Dendritic cell treated with granulocyte-macrophage colony-stimulating factor and Interleukin-4, amounts not matched to agents 40 ng/mL and 50 ng/mL, for 4 days (primary cell): ENCODE measurements around the gene NFU1.
"Not testable (repeated sequence)": the region's sequence is repeated elsewhere in the genome, so short reads cannot be mapped to it uniquely, and the experiment has no call there.

Experiments used
- H3K27ac Mint-ChIP-seq: one replicate; pipeline ENCODE4 v1.8.0; 2022; ENCODE audit warnings: mild to moderate bottlenecking, mixed read lengths
- H3K27me3 Mint-ChIP-seq: one replicate; pipeline ENCODE4 v1.8.0; 2022; ENCODE audit warnings: mild to moderate bottlenecking, mixed read lengths
- H3K36me3 Mint-ChIP-seq: one replicate; pipeline ENCODE4 v1.8.0; 2022; ENCODE audit warnings: low read depth, mixed read lengths
- H3K4me1 Mint-ChIP-seq: one replicate; pipeline ENCODE4 v1.8.0; 2022; ENCODE audit warnings: low read depth, mixed read lengths
- H3K4me3 Mint-ChIP-seq: one replicate; pipeline ENCODE4 v1.8.0; 2022; ENCODE audit warnings: mild to moderate bottlenecking, moderate library complexity, mixed read lengths
- H3K9me3 Mint-ChIP-seq: one replicate; pipeline ENCODE4 v1.8.0; 2022; ENCODE audit warnings: mixed read lengths
- intact Hi-C: fragments of 100-400 bp; cut with micrococcal nuclease; formaldehyde crosslinking; loops from one replicate; pipeline ENCODE4 v1.15.0; 2022

Gene NFU1

GRCh38 chr2:69462780-69463179 is 25.5 kb upstream of the NFU1 start:
- H3K27ac Mint-ChIP-seq: no peak overlapping the region
- no peak overlapping the region for H3K4me3 Mint-ChIP-seq
- H3K27me3 Mint-ChIP-seq: no peaks in the 10 kb centered on the region
- intact Hi-C loops: no loop called here
- H3K4me1 Mint-ChIP-seq: no peaks in the 10 kb centered on the region
- peaks cover 53% of the 10 kb centered on the region for H3K36me3 Mint-ChIP-seq
- no peaks in the 10 kb centered on the region for H3K9me3 Mint-ChIP-seq

DNA sequence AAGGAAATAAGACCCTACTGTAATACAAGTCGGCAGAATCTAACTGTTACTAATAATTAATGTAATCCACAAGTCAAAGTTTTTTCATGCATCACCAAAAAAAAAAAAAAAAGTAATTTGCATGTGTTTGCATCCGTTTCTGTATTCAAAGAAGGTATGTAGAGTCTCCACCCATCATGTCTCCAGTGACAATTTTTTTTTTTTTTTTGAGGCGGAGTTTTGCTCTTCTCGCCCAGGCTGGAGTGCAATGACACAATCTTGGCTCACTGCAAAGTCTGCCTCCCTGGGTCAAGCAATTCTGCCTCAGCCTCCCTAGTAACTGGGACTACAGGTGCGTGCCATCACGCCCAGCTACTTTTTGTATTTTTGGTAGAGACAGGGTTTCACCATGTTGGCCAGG is 24.2 kb upstream of the NFU1 start:
- Mint-ChIP-seq H3K36me3 (peaks cover 40% of the 10 kb centered on the region), H3K9me3 (no peaks in the 10 kb centered on the region), H3K4me1 (peaks cover 9% of the 10 kb centered on the region), H3K27ac (no peak overlapping the region), H3K4me3 (no peak overlapping the region), H3K27me3 (no peaks in the 10 kb centered on the region)
- intact Hi-C loops: no loop called here

DNA sequence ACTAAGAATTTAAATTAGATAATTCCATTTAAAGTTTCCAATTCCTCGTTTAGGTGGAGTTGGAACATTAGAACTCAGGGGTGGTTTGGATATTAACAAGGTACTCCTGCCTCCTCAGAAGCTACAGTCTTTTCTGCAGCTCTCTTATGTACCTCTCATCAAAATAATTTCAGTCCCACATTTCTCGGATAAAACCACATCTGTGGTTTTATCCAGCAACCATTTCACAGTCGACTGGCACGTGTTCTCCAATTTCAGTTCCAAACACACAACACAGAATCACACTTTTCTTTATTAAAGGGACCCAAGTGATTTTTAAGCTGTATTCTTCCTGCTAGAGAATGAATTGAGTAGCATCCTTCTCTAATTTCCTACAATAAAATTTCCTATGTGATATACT is 22.7 kb upstream of the NFU1 start:
- Mint-ChIP-seq H3K4me1 (peaks cover 16% of the 10 kb centered on the region), H3K36me3 (peaks cover 25% of the 10 kb centered on the region), H3K27ac (no peak overlapping the region), H3K4me3 (no peak overlapping the region), H3K27me3 (no peaks in the 10 kb centered on the region), H3K9me3 (no peaks in the 10 kb centered on the region)
- intact Hi-C loops: no loop called here

GRCh38 chr2:69456950-69457445 is 19.8 kb upstream of the NFU1 start:
- no peak overlapping the region for H3K27ac Mint-ChIP-seq
- no peaks in the 10 kb centered on the region for H3K27me3 Mint-ChIP-seq
- no peak overlapping the region for H3K4me3 Mint-ChIP-seq
- no peaks in the 10 kb centered on the region for H3K9me3 Mint-ChIP-seq
- H3K36me3 Mint-ChIP-seq: peaks cover 9% of the 10 kb centered on the region
- H3K4me1 Mint-ChIP-seq: peaks cover 22% of the 10 kb centered on the region
- intact Hi-C loops: no loop called here

- H3K9me3 Mint-ChIP-seq: no peaks in the 10 kb centered on the region
- H3K4me3 Mint-ChIP-seq: no peak overlapping the region
- H3K36me3 Mint-ChIP-seq: peaks cover 2% of the 10 kb centered on the region
- no peak overlapping the region for H3K27ac Mint-ChIP-seq
- H3K4me1 Mint-ChIP-seq: peaks cover 22% of the 10 kb centered on the region
- intact Hi-C loops: no loop called here
- no peaks in the 10 kb centered on the region for H3K27me3 Mint-ChIP-seq
These were observed 18.9 kb upstream of the NFU1 start for GRCh38 chr2:69456154-69456553.

DNA sequence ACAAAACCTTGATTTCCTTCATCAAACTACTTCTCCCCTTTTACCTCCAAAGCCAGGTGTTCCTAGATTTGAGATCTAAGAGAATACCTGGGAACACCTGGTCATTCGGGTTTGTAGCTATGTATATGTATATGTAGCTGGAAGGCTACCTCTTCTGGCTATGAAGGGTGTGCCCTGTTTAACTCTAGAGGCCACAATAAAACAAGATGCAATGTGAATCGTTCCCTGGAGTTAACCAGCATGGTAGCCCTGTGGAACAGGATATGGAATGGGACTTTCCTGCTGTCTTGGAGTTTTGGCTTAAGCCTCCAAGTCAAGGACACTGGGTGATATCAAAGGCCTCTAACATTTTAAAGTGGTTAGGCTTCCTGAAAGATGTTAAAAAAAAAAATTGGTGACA is 17.7 kb upstream of the NFU1 start:
- Mint-ChIP-seq H3K27ac (no peak overlapping the region), H3K9me3 (no peaks in the 10 kb centered on the region), H3K4me3 (no peak overlapping the region), H3K4me1 (peaks cover 22% of the 10 kb centered on the region), H3K27me3 (no peaks in the 10 kb centered on the region), H3K36me3 (no peaks in the 10 kb centered on the region)
- intact Hi-C loops: no loop called here

- Mint-ChIP-seq H3K27me3 (no peaks in the 10 kb centered on the region), H3K4me1 (peaks cover 25% of the 10 kb centered on the region), H3K9me3 (no peaks in the 10 kb centered on the region), H3K4me3 (no peak overlapping the region), H3K27ac (no peak overlapping the region), H3K36me3 (no peaks in the 10 kb centered on the region)
- intact Hi-C loops: no loop called here
These were observed 16.4 kb upstream of the NFU1 start for GRCh38 chr2:69453475-69454129.

DNA sequence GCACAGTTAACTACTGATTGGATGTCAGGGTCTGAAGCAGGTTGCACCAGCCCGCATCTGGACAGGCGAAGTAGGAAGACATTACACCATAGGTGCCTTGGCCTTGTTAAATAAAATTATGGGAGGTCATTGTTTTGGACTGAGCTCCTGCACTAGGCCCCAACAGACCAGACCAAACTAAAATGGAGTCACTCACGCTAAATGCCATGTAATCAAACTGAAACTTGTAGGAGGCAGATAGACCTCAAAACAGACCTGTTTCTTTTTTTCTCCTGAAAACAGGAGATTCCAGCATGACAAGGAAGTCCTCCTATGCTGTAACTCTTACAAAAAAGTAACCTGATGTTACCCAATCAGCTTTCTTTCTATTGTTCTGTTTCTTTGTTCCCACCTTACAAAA is 15.5 kb upstream of the NFU1 start:
- Mint-ChIP-seq H3K4me3 (no peak overlapping the region), H3K27ac (no peak overlapping the region), H3K4me1 (peaks cover 34% of the 10 kb centered on the region), H3K36me3 (no peaks in the 10 kb centered on the region), H3K27me3 (peaks cover 4% of the 10 kb centered on the region), H3K9me3 (no peaks in the 10 kb centered on the region)
- intact Hi-C loops: no loop called here

DNA sequence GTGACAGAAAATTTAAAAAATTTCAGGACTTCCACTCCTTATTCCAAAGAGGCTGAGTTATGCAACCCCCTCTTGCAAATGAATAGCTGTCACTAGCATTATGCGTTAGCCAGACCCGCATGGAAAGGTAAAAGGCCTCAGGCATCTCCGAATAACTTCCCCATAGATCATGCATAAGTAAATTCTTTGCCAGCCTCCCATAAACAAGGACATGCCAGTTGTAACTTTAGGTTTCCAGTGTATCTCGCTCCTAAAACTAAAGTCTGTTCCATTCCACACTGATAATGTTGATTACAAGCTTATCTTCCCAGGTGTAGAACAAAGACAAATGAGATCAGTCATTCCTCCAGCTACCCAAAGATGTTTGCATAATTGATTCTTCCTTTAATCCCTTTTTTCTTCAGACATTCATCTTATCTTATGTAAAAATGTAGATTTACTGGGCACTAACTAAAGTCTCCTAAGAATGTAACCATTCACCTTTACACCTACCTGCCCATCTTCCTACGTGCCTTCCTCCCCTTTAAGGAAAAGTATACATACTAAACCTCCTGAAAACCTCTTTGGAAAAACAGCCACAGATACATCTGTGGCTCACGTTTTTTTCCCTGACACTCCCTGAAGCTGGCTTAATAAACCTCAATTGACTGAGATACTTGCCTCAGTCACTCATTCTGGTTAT is 13.6 kb upstream of the NFU1 start:
- Mint-ChIP-seq H3K9me3 (no peaks in the 10 kb centered on the region), H3K27ac (no peak overlapping the region), H3K4me3 (no peak overlapping the region), H3K27me3 (peaks cover 8% of the 10 kb centered on the region), H3K36me3 (no peaks in the 10 kb centered on the region), H3K4me1 (peaks cover 28% of the 10 kb centered on the region)
- intact Hi-C loops: no loop called here

DNA sequence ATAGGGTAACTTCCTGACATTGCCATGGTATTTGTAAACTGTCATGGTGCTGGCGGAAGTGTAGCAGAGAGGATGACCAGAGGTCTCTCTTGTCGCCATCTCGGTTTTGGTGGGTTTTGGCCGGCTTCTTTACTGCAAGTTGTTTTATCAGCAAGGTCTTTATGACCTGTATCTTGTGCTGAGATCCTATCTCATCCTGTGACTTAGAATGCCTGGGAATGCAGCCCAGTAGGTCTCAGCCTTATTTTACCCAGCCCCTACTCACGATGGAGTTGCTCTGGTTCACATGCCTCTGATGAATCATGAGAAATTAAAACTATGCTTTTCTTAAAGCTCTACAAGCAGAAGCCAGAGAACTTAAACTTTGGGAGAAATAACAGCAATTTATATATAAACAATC is 12.7 kb upstream of the NFU1 start:
- Mint-ChIP-seq H3K4me1 (peaks cover 21% of the 10 kb centered on the region), H3K36me3 (no peaks in the 10 kb centered on the region), H3K27ac (no peak overlapping the region), H3K27me3 (peaks cover 8% of the 10 kb centered on the region), H3K4me3 (no peak overlapping the region), H3K9me3 (no peaks in the 10 kb centered on the region)
- intact Hi-C loops: no loop called here

DNA sequence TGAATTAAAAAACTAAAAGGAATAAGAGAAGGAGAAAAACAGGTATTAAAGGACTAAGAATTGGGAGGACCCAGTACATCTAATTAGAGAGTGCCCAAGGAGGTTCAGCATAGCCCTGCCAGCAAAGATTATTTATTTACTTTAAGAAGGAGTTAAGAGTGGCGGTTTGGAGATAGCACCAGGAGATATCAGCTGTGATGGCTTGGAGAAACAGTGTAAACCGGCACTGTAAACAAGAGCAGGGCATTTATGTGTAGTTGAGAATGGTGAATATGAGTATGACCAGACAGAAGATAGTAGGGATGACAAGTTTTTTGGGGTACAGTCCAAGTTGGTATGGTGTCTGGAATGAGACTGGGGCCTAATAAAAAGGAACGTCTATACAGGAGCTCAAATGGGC is 6.4 kb upstream of the NFU1 start:
- H3K27ac Mint-ChIP-seq, H3K9me3 Mint-ChIP-seq, H3K4me3 Mint-ChIP-seq, H3K27me3 Mint-ChIP-seq, intact Hi-C loops, H3K36me3 Mint-ChIP-seq: not testable (repeated sequence)
- H3K4me1 Mint-ChIP-seq: peaks cover 13% of the 10 kb centered on the region

DNA sequence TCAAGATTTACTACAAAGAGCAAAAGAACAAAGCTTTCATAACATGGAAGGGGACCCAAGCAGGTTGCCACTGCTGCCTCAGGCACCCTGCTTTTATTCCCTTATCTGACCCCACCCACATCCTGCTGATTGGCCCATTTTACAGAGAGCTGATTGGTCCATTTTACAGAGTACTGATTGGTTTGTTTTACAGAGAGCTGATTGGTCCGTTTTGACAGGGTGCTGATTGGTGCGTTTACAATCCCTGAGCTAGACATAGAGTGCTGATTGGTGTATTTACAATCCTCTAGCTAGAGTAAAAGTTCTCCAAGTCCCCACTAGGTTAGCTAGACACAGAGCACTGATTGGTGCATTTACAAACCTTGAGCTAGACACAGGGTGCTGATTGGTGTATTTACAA is 2.3 kb upstream of the NFU1 start:
- Mint-ChIP-seq H3K4me1 (peaks cover 28% of the 10 kb centered on the region), H3K36me3 (peaks cover 18% of the 10 kb centered on the region)
- not testable (repeated sequence) for H3K27ac Mint-ChIP-seq, H3K4me3 Mint-ChIP-seq, H3K9me3 Mint-ChIP-seq, H3K27me3 Mint-ChIP-seq
- intact Hi-C loops: loop anchor here (5.0 kb wide), 1 partner anchor 47 kb away; no protein-coding TSS in a partner anchor

- Mint-ChIP-seq H3K4me1 (peaks cover 29% of the 10 kb centered on the region), H3K9me3 (peaks cover 10% of the 10 kb centered on the region), H3K4me3 (no peak overlapping the region), H3K36me3 (peaks cover 18% of the 10 kb centered on the region), H3K27me3 (no peaks in the 10 kb centered on the region), H3K27ac (peak overlapping the region; percentile 99)
- intact Hi-C loops: loop anchor here (5.0 kb wide), 1 partner anchor 46 kb away; no protein-coding TSS in a partner anchor
These were observed 1.3 kb upstream of the NFU1 start for GRCh38 chr2:69438580-69438979.

GRCh38 chr2:69437751-69438154 is 518 bp upstream of the NFU1 start:
- peaks cover 18% of the 10 kb centered on the region for H3K36me3 Mint-ChIP-seq
- no peaks in the 10 kb centered on the region for H3K27me3 Mint-ChIP-seq
- peaks cover 29% of the 10 kb centered on the region for H3K4me1 Mint-ChIP-seq
- peak overlapping the region; percentile 88 for H3K4me3 Mint-ChIP-seq
- H3K9me3 Mint-ChIP-seq: peaks cover 10% of the 10 kb centered on the region
- intact Hi-C loops: loop anchor here (5.0 kb wide), 1 partner anchor 45 kb away; no protein-coding TSS in a partner anchor
- H3K27ac Mint-ChIP-seq: peak overlapping the region; percentile 99
